NB4 (cell line): Measurements from ENCODE around the gene FNBP1L.
"Not testable (repeated sequence)": the region's sequence is repeated elsewhere in the genome, so short reads cannot be mapped to it uniquely, and the experiment has no call there.

Experiments
- DNase-seq: peaks from one replicate; pipeline ENCODE4 v3.0.0; 2010; ENCODE audit warnings: low read depth
- H3K4me3 ChIP-seq: one replicate; pipeline ENCODE4 v1.5.1; 2011; ENCODE audit warnings: mild to moderate bottlenecking, low read depth, low read length, moderate library complexity
- CTCF ChIP-seq: IDR thresholded peaks from one replicate; pipeline ENCODE4 v1.5.1; 2012; ENCODE audit warnings: low read depth, low read length
- MAX ChIP-seq: IDR thresholded peaks from 2 replicates; pipeline ENCODE4 v1.6.1; 2011; ENCODE audit warnings: low read depth, low read length
- MYC ChIP-seq: IDR thresholded peaks from 2 replicates; pipeline ENCODE4 v1.6.1; 2011; ENCODE audit warnings: low read depth, low read length
- POLR2A ChIP-seq: IDR thresholded peaks from 2 replicates; pipeline ENCODE4 v1.6.1; 2011; ENCODE audit warnings: mild to moderate bottlenecking; ENCODE audit not compliant: insufficient read length; ENCODE audit errors: extremely low read depth

Gene FNBP1L

GRCh38 chr1:93461236-93461635, 13.3 kb downstream of the FNBP1L start:
- DNase-seq = no peak
- H3K4me3 ChIP-seq = no peak overlapping the region
- TF ChIP-seq MYC (no peak), POLR2A (no peak), CTCF (no peak), MAX (no peak)

GRCh38 chr1:93463960-93464359, 16.0 kb downstream of the FNBP1L start:
- DNase-seq = no peak
- TF ChIP-seq POLR2A = no peak
- no peak for TF ChIP-seq MAX
- TF ChIP-seq MYC = no peak
- no peak for TF ChIP-seq CTCF
- H3K4me3 ChIP-seq = no peak overlapping the region

GRCh38 chr1:93465371-93466082, 17.6 kb downstream of the FNBP1L start:
- DNase-seq, H3K4me3 ChIP-seq: not testable (repeated sequence)

GRCh38 chr1:93467606-93468005, 19.7 kb downstream of the FNBP1L start:
- TF ChIP-seq MYC (no peak), POLR2A (no peak), MAX (no peak), CTCF (no peak)
- H3K4me3 ChIP-seq = no peak overlapping the region
- no peak for DNase-seq

GRCh38 chr1:93468662-93469061, 20.7 kb downstream of the FNBP1L start:
- H3K4me3 ChIP-seq = no peak overlapping the region
- DNase-seq = no peak
- TF ChIP-seq POLR2A = no peak
- no peak for TF ChIP-seq CTCF
- no peak for TF ChIP-seq MYC
- no peak for TF ChIP-seq MAX

- not testable (repeated sequence) for DNase-seq
These were observed 21.3 kb downstream of the FNBP1L start for GRCh38 chr1:93469223-93469622.

GRCh38 chr1:93471284-93471683, 23.4 kb downstream of the FNBP1L start:
- DNase-seq = no peak
- H3K4me3 ChIP-seq = no peak overlapping the region
- TF ChIP-seq CTCF = no peak
- no peak for TF ChIP-seq POLR2A
- TF ChIP-seq MYC = no peak
- TF ChIP-seq MAX = no peak

More at GRCh38 chr1:93469223-93469622, 21.3 kb downstream of the FNBP1L start:
- not testable (repeated sequence) for H3K4me3 ChIP-seq
